HG02970 (cell line): ENCODE results near the gene CLHC1.
A peak's percentile ranks its signal among the peaks of the same experiment; 100 is the strongest.
"Not testable (repeated sequence)": the region's sequence is repeated elsewhere in the genome, so short reads cannot be mapped to it uniquely, and the experiment has no call there.

Source experiments
- ATAC-seq: cut with Tn5 transposase; IDR thresholded peaks from one replicate; pipeline ENCODE4 v1.9.1; 2021; ENCODE audit warnings: mild to moderate bottlenecking, moderate library complexity, moderate number of reproducible peaks; ENCODE audit not compliant: unreplicated experiment, low FRiP score

CLHC1 gene

GRCh38 chr2:55233658-55233940 is 1.5 kb upstream of the CLHC1 start:
- ATAC-seq = no peak

GRCh38 chr2:55232863-55233657 is 967 bp upstream of the CLHC1 start:
- peak; percentile 16 for ATAC-seq

GRCh38 chr2:55231546-55232083 is 478 bp downstream of the CLHC1 start:
- no peak for ATAC-seq

- no peak for ATAC-seq
Observed at GRCh38 chr2:55230551-55230950, 1.5 kb downstream of the CLHC1 start.

- ATAC-seq = no peak
Observed at GRCh38 chr2:55229221-55229620, 2.9 kb downstream of the CLHC1 start.

GRCh38 chr2:55228226-55228563 is 3.9 kb downstream of the CLHC1 start:
- ATAC-seq = no peak

- not testable (repeated sequence) for ATAC-seq
Observed at GRCh38 chr2:55227437-55228225, 4.5 kb downstream of the CLHC1 start.

GRCh38 chr2:55225481-55226020 is 6.5 kb downstream of the CLHC1 start:
- ATAC-seq = no peak

- ATAC-seq = no peak
Observed at GRCh38 chr2:55224761-55225261, 7.3 kb downstream of the CLHC1 start.

- no peak for ATAC-seq
Observed at GRCh38 chr2:55223958-55224760, 7.9 kb downstream of the CLHC1 start.

- ATAC-seq = no peak
Observed at GRCh38 chr2:55213822-55214221, 18.3 kb downstream of the CLHC1 start.

GRCh38 chr2:55204950-55205349 is 27.1 kb downstream of the CLHC1 start:
- ATAC-seq = no peak

GRCh38 chr2:55204536-55204935 is 27.6 kb downstream of the CLHC1 start:
- ATAC-seq = no peak

- no peak for ATAC-seq
Observed at GRCh38 chr2:55200416-55200815, 31.7 kb downstream of the CLHC1 start.

GRCh38 chr2:55196526-55196925 is 35.6 kb downstream of the CLHC1 start:
- ATAC-seq = no peak

- ATAC-seq = not testable (repeated sequence)
Observed at GRCh38 chr2:55191888-55192287, 40.2 kb downstream of the CLHC1 start.

GRCh38 chr2:55186837-55187236 is 45.3 kb downstream of the CLHC1 start:
- not testable (repeated sequence) for ATAC-seq

GRCh38 chr2:55180374-55180773 is 51.7 kb downstream of the CLHC1 start:
- no peak for ATAC-seq

GRCh38 chr2:55176094-55176415 is 56.0 kb downstream of the CLHC1 start:
- ATAC-seq = no peak

GRCh38 chr2:55175254-55176093 is 56.6 kb downstream of the CLHC1 start:
- ATAC-seq = no peak
